ENCODE data around the gene CUBN.

- TF ChIP-seq CTCF (IDR thresholded peaks at IDR 0.05; ENCODE audit: low read depth, low read length) (no peak), POLR2A (IDR thresholded peaks at IDR 0.05; ENCODE audit: extremely low read depth, insufficient read length) (no peak)
These were observed 261.6 kb downstream of the CUBN start for GRCh38 chr10:16867990-16868389.
